Measurements from ENCODE around the gene CARS1.

GRCh38 chr11:3104961-3105790 is 48.0 kb upstream of the CARS1 start:
- TF ChIP-seq CTCF (conservative IDR thresholded peaks at IDR 0.05 in 1 of 2, IDR thresholded peaks at IDR 0.05 in 1 of 2; ENCODE audit: extremely low read depth in 1 of 2, insufficient read depth in 1 of 2, low read depth in 1 of 2, low read length in 2 of 2) (no peak), EZH2 (IDR thresholded peaks at IDR 0.05; ENCODE audit: borderline replicate concordance, low read length) (no peak)
